HepG2 (cell line): Measurements from ENCODE around the gene POLR2H. TPM values are rescaled to one million over a fixed set of nuclear protein-coding genes. Genes with fewer than 3 reads are reported as not detected.

Source experiments
- CENPX ChIP-seq: sonication (generic); formaldehyde crosslinking; IDR thresholded peaks from 2 replicates; pipeline ENCODE4 v1.9.0; 2021; ENCODE audit warnings: mild to moderate bottlenecking, missing genetic modification reagents, moderate library complexity
- FOXA1 ChIP-seq, 2 experiments: fragments of 450-650 bp in 1 of 2; sonication (generic) in 1 of 2; formaldehyde crosslinking in 1 of 2; IDR thresholded peaks; 2 replicates each; pipeline versions ENCODE4 v1.4.0 to v1.6.1; 2016 to 2020; ENCODE audit warnings: missing genetic modification reagents in 1 of 2
- HHEX ChIP-seq: IDR thresholded peaks from 2 replicates; pipeline ENCODE4 v1.6.1; 2016; ENCODE audit warnings: control low read depth
- HMG20A ChIP-seq: IDR thresholded peaks from 2 replicates; pipeline ENCODE4 v1.6.1; 2016; ENCODE audit warnings: borderline replicate concordance
- PAX8 ChIP-seq: sonication (generic); formaldehyde crosslinking; IDR thresholded peaks from 2 replicates; pipeline ENCODE4 v1.8.0; 2022; ENCODE audit warnings: mild to moderate bottlenecking, missing genetic modification reagents, borderline replicate concordance
- POGZ ChIP-seq: sonication (generic); formaldehyde crosslinking; IDR thresholded peaks from 2 replicates; pipeline ENCODE4 v1.4.0; 2020; ENCODE audit warnings: mild to moderate bottlenecking, missing genetic modification reagents
- SKI ChIP-seq: fragments of 450-650 bp; IDR thresholded peaks from one replicate; pipeline ENCODE4 v1.6.1; 2018; ENCODE audit warnings: mild to moderate bottlenecking; ENCODE audit not compliant: partially characterized antibody
- SMAD1 ChIP-seq: sonication (generic); formaldehyde crosslinking; IDR thresholded peaks from 2 replicates; pipeline ENCODE4 v1.4.0; 2020; ENCODE audit warnings: missing genetic modification reagents, low read depth, mild to moderate bottlenecking, borderline replicate concordance
- ZBTB3 ChIP-seq: sonication (generic); formaldehyde crosslinking; IDR thresholded peaks from 2 replicates; pipeline ENCODE4 v1.4.0; 2020; ENCODE audit warnings: low read depth, mild to moderate bottlenecking, moderate library complexity, missing genetic modification reagents, borderline replicate concordance
- ZNF292 ChIP-seq: sonication (generic); formaldehyde crosslinking; IDR thresholded peaks from 2 replicates; pipeline ENCODE4 v1.8.1; 2022; ENCODE audit warnings: mild to moderate bottlenecking, low read depth, missing genetic modification reagents, borderline replicate concordance
- ZNF335 ChIP-seq: sonication (generic); formaldehyde crosslinking; IDR thresholded peaks from 2 replicates; pipeline ENCODE4 v1.4.0; 2020; ENCODE audit warnings: missing genetic modification reagents
- ZNF350 ChIP-seq: sonication (generic); formaldehyde crosslinking; IDR thresholded peaks from 2 replicates; pipeline ENCODE4 v1.4.0; 2020; ENCODE audit warnings: mild to moderate bottlenecking, low read depth, missing genetic modification reagents, borderline replicate concordance
- ZNF430 ChIP-seq: sonication (generic); formaldehyde crosslinking; IDR thresholded peaks from 2 replicates; pipeline ENCODE4 v1.9.0; 2021; ENCODE audit warnings: mild to moderate bottlenecking, missing genetic modification reagents
- ZNF556 ChIP-seq: sonication (generic); formaldehyde crosslinking; IDR thresholded peaks from 2 replicates; pipeline ENCODE4 v1.4.0; 2020; ENCODE audit warnings: mild to moderate bottlenecking, missing genetic modification reagents, borderline replicate concordance
- ZNF672 ChIP-seq: sonication (generic); formaldehyde crosslinking; IDR thresholded peaks from 2 replicates; pipeline ENCODE4 v1.8.1; 2022; ENCODE audit warnings: missing genetic modification reagents
- ZNF720 ChIP-seq: sonication (generic); formaldehyde crosslinking; IDR thresholded peaks from 2 replicates; pipeline ENCODE4 v1.4.0; 2020; ENCODE audit warnings: missing genetic modification reagents
- ZZZ3 ChIP-seq: sonication (generic); formaldehyde crosslinking; IDR thresholded peaks from 2 replicates; pipeline ENCODE4 v1.4.0; 2020; ENCODE audit warnings: missing genetic modification reagents, mild to moderate bottlenecking, borderline replicate concordance
- polyA plus RNA-seq, 8 experiments: library from polyadenylated mRNA; depleted of rRNA in 3 of 8; stranded (reverse) in 7 of 8; unstranded in 1 of 8; fragments of >200 nt; fragmentation: Illumina TruSeq in 4 of 8; extraction: Trizol in 4 of 8; gene quantifications; 2 replicates each; pipeline versions ENCODE4 v1.2.1 to v1.2.3, GENCODE V29; 2011 to 2016; ENCODE audit warnings: low read depth in 4 of 8, missing spikeins in 1 of 8, mixed read lengths in 1 of 8; ENCODE audit not compliant: insufficient read depth in 1 of 8
- total RNA-seq, 5 experiments: library from RNA; depleted of rRNA; stranded (reverse); fragments of >200 nt; fragmentation: Illumina TruSeq; extraction: Trizol; gene quantifications; 2 replicates each; pipeline ENCODE4 v1.2.3, GENCODE V29; 2016; ENCODE audit warnings: low read depth in 1 of 5
- TF ChIP-seq, protein P1 (sequence below): IDR thresholded peaks from 2 replicates; pipeline ENCODE4 v1.4.0; 2020; ENCODE audit warnings: mild to moderate bottlenecking, missing genetic modification reagents
- TF ChIP-seq, protein P2 (sequence below): sonication (generic); formaldehyde crosslinking; IDR thresholded peaks from 2 replicates; pipeline ENCODE4 v1.5.1; 2020; ENCODE audit warnings: mild to moderate bottlenecking, missing genetic modification reagents, borderline replicate concordance
- TF ChIP-seq, protein P3 (sequence below): sonication (generic); formaldehyde crosslinking; IDR thresholded peaks from 2 replicates; pipeline ENCODE4 v1.5.0; 2020; ENCODE audit warnings: missing genetic modification reagents
- TF ChIP-seq, protein P4 (sequence below): sonication (generic); formaldehyde crosslinking; conservative IDR thresholded peaks from 2 replicates; pipeline ENCODE4 v1.4.0; 2020; ENCODE audit warnings: missing genetic modification reagents
- TF ChIP-seq, protein P5 (sequence below): sonication (generic); formaldehyde crosslinking; IDR thresholded peaks from 2 replicates; pipeline ENCODE4 v1.8.1; 2023; ENCODE audit warnings: mild to moderate bottlenecking, moderate library complexity, missing genetic modification reagents

Gene POLR2H
- total and polyA plus RNA-seq, 2 of the 13 experiments (the other 11 are each of a cell fraction or from before 2014, with no cell fraction given), result 118 to 194 TPM

DNA sequence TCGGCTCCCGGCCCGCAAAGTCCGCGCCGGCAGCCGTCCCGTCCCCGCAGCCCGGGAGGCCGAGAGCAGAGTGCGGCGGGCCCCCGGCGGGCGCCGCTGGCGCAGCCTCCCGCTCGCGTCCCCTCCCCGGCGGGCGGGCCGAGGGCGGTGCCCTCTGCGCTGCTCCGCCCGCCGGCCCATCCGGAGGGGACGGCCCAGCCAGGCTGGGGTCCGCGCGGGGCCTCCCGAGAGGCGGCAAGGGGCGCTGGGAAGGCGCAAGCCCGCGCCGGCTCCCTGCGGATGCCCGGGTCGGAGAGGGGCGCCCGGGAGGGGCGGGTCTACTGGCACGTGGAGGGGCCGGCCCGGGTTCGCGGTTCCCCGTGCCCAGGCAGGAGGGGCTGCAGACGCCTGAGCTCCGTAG lies at the start of gene POLR2H, which contains the start of gene CLCN2 (continued):
- TF ChIP-seq, protein P1, sequence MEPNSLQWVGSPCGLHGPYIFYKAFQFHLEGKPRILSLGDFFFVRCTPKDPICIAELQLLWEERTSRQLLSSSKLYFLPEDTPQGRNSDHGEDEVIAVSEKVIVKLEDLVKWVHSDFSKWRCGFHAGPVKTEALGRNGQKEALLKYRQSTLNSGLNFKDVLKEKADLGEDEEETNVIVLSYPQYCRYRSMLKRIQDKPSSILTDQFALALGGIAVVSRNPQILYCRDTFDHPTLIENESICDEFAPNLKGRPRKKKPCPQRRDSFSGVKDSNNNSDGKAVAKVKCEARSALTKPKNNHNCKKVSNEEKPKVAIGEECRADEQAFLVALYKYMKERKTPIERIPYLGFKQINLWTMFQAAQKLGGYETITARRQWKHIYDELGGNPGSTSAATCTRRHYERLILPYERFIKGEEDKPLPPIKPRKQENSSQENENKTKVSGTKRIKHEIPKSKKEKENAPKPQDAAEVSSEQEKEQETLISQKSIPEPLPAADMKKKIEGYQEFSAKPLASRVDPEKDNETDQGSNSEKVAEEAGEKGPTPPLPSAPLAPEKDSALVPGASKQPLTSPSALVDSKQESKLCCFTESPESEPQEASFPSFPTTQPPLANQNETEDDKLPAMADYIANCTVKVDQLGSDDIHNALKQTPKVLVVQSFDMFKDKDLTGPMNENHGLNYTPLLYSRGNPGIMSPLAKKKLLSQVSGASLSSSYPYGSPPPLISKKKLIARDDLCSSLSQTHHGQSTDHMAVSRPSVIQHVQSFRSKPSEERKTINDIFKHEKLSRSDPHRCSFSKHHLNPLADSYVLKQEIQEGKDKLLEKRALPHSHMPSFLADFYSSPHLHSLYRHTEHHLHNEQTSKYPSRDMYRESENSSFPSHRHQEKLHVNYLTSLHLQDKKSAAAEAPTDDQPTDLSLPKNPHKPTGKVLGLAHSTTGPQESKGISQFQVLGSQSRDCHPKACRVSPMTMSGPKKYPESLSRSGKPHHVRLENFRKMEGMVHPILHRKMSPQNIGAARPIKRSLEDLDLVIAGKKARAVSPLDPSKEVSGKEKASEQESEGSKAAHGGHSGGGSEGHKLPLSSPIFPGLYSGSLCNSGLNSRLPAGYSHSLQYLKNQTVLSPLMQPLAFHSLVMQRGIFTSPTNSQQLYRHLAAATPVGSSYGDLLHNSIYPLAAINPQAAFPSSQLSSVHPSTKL (CRISPR knock-in tag), result no peak
- TF ChIP-seq, protein P2, sequence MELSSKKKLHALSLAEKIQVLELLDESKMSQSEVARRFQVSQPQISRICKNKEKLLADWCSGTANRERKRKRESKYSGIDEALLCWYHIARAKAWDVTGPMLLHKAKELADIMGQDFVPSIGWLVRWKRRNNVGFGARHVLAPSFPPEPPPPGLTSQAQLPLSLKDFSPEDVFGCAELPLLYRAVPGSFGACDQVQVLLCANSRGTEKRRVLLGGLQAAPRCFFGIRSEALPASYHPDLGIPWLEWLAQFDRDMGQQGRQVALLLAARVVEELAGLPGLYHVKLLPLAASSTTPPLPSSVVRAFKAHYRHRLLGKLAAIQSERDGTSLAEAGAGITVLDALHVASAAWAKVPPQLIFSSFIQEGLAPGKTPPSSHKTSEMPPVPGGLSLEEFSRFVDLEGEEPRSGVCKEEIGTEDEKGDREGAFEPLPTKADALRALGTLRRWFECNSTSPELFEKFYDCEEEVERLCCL (CRISPR knock-in tag), result no peak
- TF ChIP-seq FOXA1 (IDR thresholded peaks at IDR 0.05) (no peak), FOXA1 (CRISPR knock-in tag; IDR thresholded peaks at IDR 0.05) (no peak), ZNF720 (CRISPR knock-in tag) (no peak), ZNF672 (CRISPR knock-in tag) (no peak; the same call in 1 of the 2 replicates), SMAD1 (no peak), ZNF430 (CRISPR knock-in tag) (0 out of 2 replicates have a peak, but pooled peaks have one; percentile 27), PAX8 (CRISPR knock-in tag) (no peak), ZNF335 (CRISPR knock-in tag) (no peak), ZBTB3 (CRISPR knock-in tag) (no peak), SKI (peak; percentile 48), ZNF350 (CRISPR knock-in tag) (no peak), ZNF292 (CRISPR knock-in tag) (no peak), POGZ (CRISPR knock-in tag) (no peak), HMG20A (CRISPR knock-in tag) (no peak), ZZZ3 (CRISPR knock-in tag) (no peak), HHEX (CRISPR knock-in tag) (no peak), CENPX (CRISPR knock-in tag) (no peak), ZNF556 (CRISPR knock-in tag) (no peak)
- TF ChIP-seq, protein P3, sequence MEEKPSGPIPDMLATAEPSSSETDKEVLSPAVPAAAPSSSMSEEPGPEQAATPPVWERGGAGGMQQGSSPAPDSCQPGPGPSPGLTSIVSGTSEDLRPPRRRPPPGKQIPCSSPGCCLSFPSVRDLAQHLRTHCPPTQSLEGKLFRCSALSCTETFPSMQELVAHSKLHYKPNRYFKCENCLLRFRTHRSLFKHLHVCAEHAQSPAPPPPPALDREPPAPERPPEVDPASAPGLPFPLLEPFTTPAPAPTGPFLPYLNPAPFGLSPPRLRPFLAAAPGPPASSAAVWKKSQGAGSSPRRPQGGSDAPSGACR (CRISPR knock-in tag), result no peak; the same call in 1 of the 2 replicates
- TF ChIP-seq, protein P4, sequence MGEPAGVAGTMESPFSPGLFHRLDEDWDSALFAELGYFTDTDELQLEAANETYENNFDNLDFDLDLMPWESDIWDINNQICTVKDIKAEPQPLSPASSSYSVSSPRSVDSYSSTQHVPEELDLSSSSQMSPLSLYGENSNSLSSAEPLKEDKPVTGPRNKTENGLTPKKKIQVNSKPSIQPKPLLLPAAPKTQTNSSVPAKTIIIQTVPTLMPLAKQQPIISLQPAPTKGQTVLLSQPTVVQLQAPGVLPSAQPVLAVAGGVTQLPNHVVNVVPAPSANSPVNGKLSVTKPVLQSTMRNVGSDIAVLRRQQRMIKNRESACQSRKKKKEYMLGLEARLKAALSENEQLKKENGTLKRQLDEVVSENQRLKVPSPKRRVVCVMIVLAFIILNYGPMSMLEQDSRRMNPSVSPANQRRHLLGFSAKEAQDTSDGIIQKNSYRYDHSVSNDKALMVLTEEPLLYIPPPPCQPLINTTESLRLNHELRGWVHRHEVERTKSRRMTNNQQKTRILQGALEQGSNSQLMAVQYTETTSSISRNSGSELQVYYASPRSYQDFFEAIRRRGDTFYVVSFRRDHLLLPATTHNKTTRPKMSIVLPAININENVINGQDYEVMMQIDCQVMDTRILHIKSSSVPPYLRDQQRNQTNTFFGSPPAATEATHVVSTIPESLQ (CRISPR knock-in tag), result no peak
- TF ChIP-seq, protein P5, sequence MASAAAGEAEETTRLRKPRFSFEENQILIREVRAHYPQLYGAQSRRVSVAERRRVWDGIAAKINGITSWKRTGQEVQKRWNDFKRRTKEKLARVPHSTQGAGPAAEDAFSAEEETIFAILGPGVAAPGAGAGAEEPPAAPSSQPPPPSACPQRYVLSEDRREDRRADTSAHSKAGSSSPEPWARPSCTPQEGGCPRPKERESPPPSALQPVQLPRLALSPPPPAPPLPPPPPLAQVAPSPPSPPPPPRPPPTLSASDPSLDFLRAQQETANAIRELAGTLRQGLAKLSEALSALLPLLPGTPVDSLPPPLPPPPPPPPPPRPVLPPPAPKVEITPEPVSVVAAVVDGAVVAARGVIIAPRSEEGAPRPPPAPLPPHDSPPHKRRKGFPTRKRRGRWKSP (CRISPR knock-in tag), result no peak
